Measurements from ENCODE around the gene GRK5. TPM values are rescaled to one million over a fixed set of nuclear protein-coding genes. Genes with fewer than 3 reads are reported as not detected.

Gene GRK5
- total RNA-seq, 2 donors from 2014 or later: 13.9 to 28.5 TPM

- Mint-ChIP-seq H3K27me3 (no peaks in the 10 kb centered on the region), H3K4me3 (peak overlapping the region; percentile 77), H3K4me1 (peaks cover 50% of the 10 kb centered on the region), H3K36me3 (ENCODE audit: low read depth) (no peaks in the 10 kb centered on the region), H3K27ac (peak overlapping the region; percentile 92)
- H3K9me3 ChIP-seq (ENCODE audit: control insufficient read depth, low read length, poor library complexity, severe bottlenecking): no peaks in the 10 kb centered on the region
- ATAC-seq (no peak), DNase-seq (no peak)
Measured at GRCh38 chr10:119284679-119285096, 77.3 kb downstream of the GRK5 start.

GRCh38 chr10:119285495-119286267 is 78.3 kb downstream of the GRK5 start:
- peak overlapping the region; percentile 77 for H3K4me3 Mint-ChIP-seq
- no peaks in the 10 kb centered on the region for H3K9me3 ChIP-seq (ENCODE audit: control insufficient read depth, low read length, poor library complexity, severe bottlenecking)
- H3K27ac Mint-ChIP-seq: peak overlapping the region; percentile 92
- DNase-seq (no peak), ATAC-seq (no peak)
- no peaks in the 10 kb centered on the region for H3K27me3 Mint-ChIP-seq
- H3K36me3 Mint-ChIP-seq (ENCODE audit: low read depth): no peaks in the 10 kb centered on the region
- peaks cover 50% of the 10 kb centered on the region for H3K4me1 Mint-ChIP-seq

- Mint-ChIP-seq H3K4me3 (peak overlapping the region; percentile 77), H3K27me3 (no peaks in the 10 kb centered on the region), H3K36me3 (ENCODE audit: low read depth) (no peaks in the 10 kb centered on the region), H3K27ac (peak overlapping the region; percentile 92), H3K4me1 (peaks cover 50% of the 10 kb centered on the region)
- DNase-seq: no peak
- H3K9me3 ChIP-seq (ENCODE audit: control insufficient read depth, low read length, poor library complexity, severe bottlenecking): no peaks in the 10 kb centered on the region
- ATAC-seq: no peak
Measured at GRCh38 chr10:119286516-119286915, 79.1 kb downstream of the GRK5 start.

GRCh38 chr10:119286983-119287633 is 79.7 kb downstream of the GRK5 start:
- no peak for DNase-seq
- H3K27me3 Mint-ChIP-seq: no peaks in the 10 kb centered on the region
- H3K4me1 Mint-ChIP-seq: peaks cover 51% of the 10 kb centered on the region
- peak overlapping the region; percentile 92 for H3K27ac Mint-ChIP-seq
- no peaks in the 10 kb centered on the region for H3K36me3 Mint-ChIP-seq (ENCODE audit: low read depth)
- peak overlapping the region; percentile 77 for H3K4me3 Mint-ChIP-seq
- H3K9me3 ChIP-seq (ENCODE audit: control insufficient read depth, low read length, poor library complexity, severe bottlenecking): no peaks in the 10 kb centered on the region
- no peak for ATAC-seq

- no peaks in the 10 kb centered on the region for H3K27me3 Mint-ChIP-seq
- ATAC-seq: no peak
- H3K4me3 Mint-ChIP-seq: no peak overlapping the region
- peak overlapping the region; percentile 92 for H3K27ac Mint-ChIP-seq
- no peaks in the 10 kb centered on the region for H3K36me3 Mint-ChIP-seq (ENCODE audit: low read depth)
- peaks cover 58% of the 10 kb centered on the region for H3K4me1 Mint-ChIP-seq
- H3K9me3 ChIP-seq (ENCODE audit: control insufficient read depth, low read length, poor library complexity, severe bottlenecking): no peaks in the 10 kb centered on the region
- no peak for DNase-seq
Measured at GRCh38 chr10:119288574-119289001, 81.2 kb downstream of the GRK5 start.

- ATAC-seq (no peak), DNase-seq (no peak)
- Mint-ChIP-seq H3K27me3 (no peaks in the 10 kb centered on the region), H3K4me3 (peak overlapping the region; percentile 50), H3K36me3 (ENCODE audit: low read depth) (no peaks in the 10 kb centered on the region), H3K27ac (peak overlapping the region; percentile 89), H3K4me1 (peaks cover 53% of the 10 kb centered on the region)
- H3K9me3 ChIP-seq (ENCODE audit: control insufficient read depth, low read length, poor library complexity, severe bottlenecking): no peaks in the 10 kb centered on the region
Measured at GRCh38 chr10:119289227-119289920, 82.0 kb downstream of the GRK5 start.

GRCh38 chr10:119290301-119291048 is 83.1 kb downstream of the GRK5 start:
- ATAC-seq: no peak
- no peak overlapping the region for H3K4me3 Mint-ChIP-seq
- no peak for DNase-seq
- H3K27me3 Mint-ChIP-seq: no peaks in the 10 kb centered on the region
- peaks cover 44% of the 10 kb centered on the region for H3K4me1 Mint-ChIP-seq
- no peaks in the 10 kb centered on the region for H3K9me3 ChIP-seq (ENCODE audit: control insufficient read depth, low read length, poor library complexity, severe bottlenecking)
- H3K36me3 Mint-ChIP-seq (ENCODE audit: low read depth): no peaks in the 10 kb centered on the region
- peak overlapping the region; percentile 89 for H3K27ac Mint-ChIP-seq

GRCh38 chr10:119291223-119291900 is 84.0 kb downstream of the GRK5 start:
- Mint-ChIP-seq H3K4me3 (peak overlapping the region; percentile 45), H3K36me3 (ENCODE audit: low read depth) (no peaks in the 10 kb centered on the region), H3K27me3 (no peaks in the 10 kb centered on the region), H3K27ac (peak overlapping the region; percentile 89), H3K4me1 (peaks cover 38% of the 10 kb centered on the region)
- ATAC-seq (no peak), DNase-seq (no peak)
- no peaks in the 10 kb centered on the region for H3K9me3 ChIP-seq (ENCODE audit: control insufficient read depth, low read length, poor library complexity, severe bottlenecking)

- H3K9me3 ChIP-seq (ENCODE audit: control insufficient read depth, low read length, poor library complexity, severe bottlenecking): no peaks in the 10 kb centered on the region
- H3K4me3 Mint-ChIP-seq: no peak overlapping the region
- no peaks in the 10 kb centered on the region for H3K27me3 Mint-ChIP-seq
- peaks cover 32% of the 10 kb centered on the region for H3K4me1 Mint-ChIP-seq
- DNase-seq (no peak), ATAC-seq (peak; percentile 53)
- H3K27ac Mint-ChIP-seq: peak overlapping the region; percentile 89
- H3K36me3 Mint-ChIP-seq (ENCODE audit: low read depth): no peaks in the 10 kb centered on the region
Measured at GRCh38 chr10:119292968-119293760, 85.8 kb downstream of the GRK5 start.

- Mint-ChIP-seq H3K27me3 (no peaks in the 10 kb centered on the region), H3K4me3 (no peak overlapping the region), H3K36me3 (ENCODE audit: low read depth) (no peaks in the 10 kb centered on the region), H3K4me1 (peaks cover 33% of the 10 kb centered on the region), H3K27ac (peak overlapping the region; percentile 60)
- ATAC-seq: no peak
- no peaks in the 10 kb centered on the region for H3K9me3 ChIP-seq (ENCODE audit: control insufficient read depth, low read length, poor library complexity, severe bottlenecking)
- no peak for DNase-seq
Measured at GRCh38 chr10:119296703-119297102, 89.3 kb downstream of the GRK5 start.

GRCh38 chr10:119297207-119297968 is 90.0 kb downstream of the GRK5 start:
- H3K4me1 Mint-ChIP-seq: peaks cover 31% of the 10 kb centered on the region
- H3K9me3 ChIP-seq (ENCODE audit: control insufficient read depth, low read length, poor library complexity, severe bottlenecking): no peaks in the 10 kb centered on the region
- H3K27me3 Mint-ChIP-seq: no peaks in the 10 kb centered on the region
- ATAC-seq: no peak
- H3K27ac Mint-ChIP-seq: peak overlapping the region; percentile 60
- no peaks in the 10 kb centered on the region for H3K36me3 Mint-ChIP-seq (ENCODE audit: low read depth)
- no peak for DNase-seq
- no peak overlapping the region for H3K4me3 Mint-ChIP-seq

All from T-helper 17 cell (primary cell).